Measurements from ENCODE around the gene PDXK. TPM values are rescaled to one million over a fixed set of nuclear protein-coding genes. Genes with fewer than 3 reads are reported as not detected.

The PDXK gene
- total and polyA plus RNA-seq, 2 of the 13 experiments (the other 11 are each of a cell fraction or from before 2014, with no cell fraction given) = 114 to 184 TPM

- TF ChIP-seq GRHL1 (CRISPR knock-in tag; conservative IDR thresholded peaks at IDR 0.05) (no peak), ZFP36L1 (CRISPR knock-in tag; IDR thresholded peaks at IDR 0.05) (no peak), NR0B2 (CRISPR knock-in tag; IDR thresholded peaks at IDR 0.05) (no peak), ZNF777 (CRISPR knock-in tag; IDR thresholded peaks at IDR 0.05) (no peak), TP53 (CRISPR knock-in tag; conservative IDR thresholded peaks at IDR 0.05) (no peak), PBX3 (CRISPR knock-in tag; IDR thresholded peaks at IDR 0.05; ENCODE audit: borderline replicate concordance) (no peak), MXD4 (CRISPR knock-in tag; IDR thresholded peaks at IDR 0.05) (no peak), ZFP91 (CRISPR knock-in tag; IDR thresholded peaks at IDR 0.05; ENCODE audit: borderline replicate concordance) (no peak), KAT2B (IDR thresholded peaks at IDR 0.05; ENCODE audit: borderline replicate concordance, low read depth, low read length) (no peak), POLR2G (IDR thresholded peaks at IDR 0.05; ENCODE audit: low read depth, low read length) (no peak), REXO4 (CRISPR knock-in tag; IDR thresholded peaks at IDR 0.05; ENCODE audit: borderline replicate concordance) (no peak), ZNF782 (CRISPR knock-in tag; IDR thresholded peaks at IDR 0.05; ENCODE audit: borderline replicate concordance) (no peak), SIX1 (CRISPR knock-in tag; IDR thresholded peaks at IDR 0.05; ENCODE audit: borderline replicate concordance) (no peak), TSC22D2 (CRISPR knock-in tag; IDR thresholded peaks at IDR 0.05; ENCODE audit: borderline replicate concordance) (no peak), HES4 (CRISPR knock-in tag; IDR thresholded peaks at IDR 0.05; ENCODE audit: borderline replicate concordance) (no peak), RFX3 (CRISPR knock-in tag; IDR thresholded peaks at IDR 0.05) (no peak; the same call in 1 of the 2 replicates)
These were observed 18.9 kb upstream of the PDXK start (continued) for GRCh38 chr21:43699933-43700599.

Measured in HepG2 (cell line).